ENCODE measurements around the gene IQCN. TPM values are rescaled to one million over a fixed set of nuclear protein-coding genes. Genes with fewer than 3 reads are reported as not detected.
"Not testable (repeated sequence)": the region's sequence is repeated elsewhere in the genome, so short reads cannot be mapped to it uniquely, and the experiment has no call there.

Gene IQCN
- total RNA-seq, 1 donor from 2014 or later = 0.62 TPM

DNA sequence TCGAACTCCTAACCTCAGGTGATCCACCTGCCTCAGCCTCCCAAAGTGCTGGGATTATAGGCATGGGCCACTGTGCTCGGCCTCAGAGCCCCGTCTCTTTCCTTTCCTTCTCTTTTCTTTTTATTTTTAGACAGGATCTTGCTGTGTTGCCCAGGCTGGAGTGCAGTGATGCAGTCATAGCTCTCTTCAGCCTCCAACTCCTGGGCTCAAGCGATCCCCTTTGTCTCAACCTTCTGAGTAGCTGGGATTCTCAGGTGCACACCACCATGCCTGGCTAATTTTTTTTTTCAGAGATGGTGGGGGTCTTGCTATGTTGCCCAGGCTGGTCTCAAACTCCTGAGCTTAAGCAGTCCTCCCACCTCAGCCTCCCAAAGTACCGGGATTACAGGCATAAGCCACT is 64.3 kb downstream of the IQCN start:
- not testable (repeated sequence) for DNase-seq

DNA sequence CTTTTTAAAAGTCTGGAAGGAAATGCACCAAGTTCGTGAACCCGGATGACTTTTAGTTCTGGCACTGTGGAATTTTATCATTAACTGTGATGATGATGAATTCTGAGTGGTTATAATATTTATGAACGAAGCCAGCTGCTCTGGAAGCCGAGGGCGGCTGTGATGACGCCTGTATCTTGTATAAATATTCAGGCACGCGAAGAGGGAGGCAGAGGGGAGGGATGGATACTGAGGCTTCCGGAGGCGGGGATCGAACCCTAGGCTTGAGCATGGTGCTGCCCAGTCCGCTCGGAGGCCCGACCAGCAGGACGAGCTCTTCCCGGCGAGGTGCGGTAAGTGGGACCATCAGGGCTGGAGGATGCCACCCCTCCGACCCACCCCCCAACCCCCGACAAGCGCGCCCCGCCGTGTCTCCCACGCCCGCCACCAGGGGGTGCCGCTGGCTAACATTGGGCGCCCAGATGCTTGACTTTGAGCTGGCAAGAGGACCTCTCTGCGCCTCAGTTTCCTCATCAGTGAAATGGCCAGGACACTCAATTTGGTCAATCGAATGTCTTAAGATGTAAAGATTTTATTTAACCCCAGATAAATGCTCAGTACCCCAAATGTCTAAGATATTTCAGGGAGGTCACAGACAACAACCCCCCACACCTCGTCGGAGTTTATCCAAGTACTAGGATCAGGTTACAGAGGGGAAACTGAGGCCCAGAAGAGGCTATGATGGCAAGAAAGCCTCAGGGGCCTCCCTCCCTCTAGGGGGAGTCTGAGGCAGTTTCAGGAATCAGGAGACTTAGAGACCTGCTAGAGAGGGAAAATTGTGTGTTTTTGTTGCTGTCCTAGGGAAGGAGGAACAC is 65.9 kb downstream of the IQCN start:
- DNase-seq = peak; percentile 18

Small RNAs within 50 kb of the gene (small RNA-seq; reads per million reads assigned to genes)
- gene MIR3188 (ENCODE audit: low replicate concordance) = 0.32 reads per million, percentile 56 among the genes with 10 or more reads in this experiment
- gene RPL39P38 (ENCODE audit: low replicate concordance) = not detected

Other genes starting within 250 kb of the IQCN start
- 0.41 TPM for gene IL12RB1, start 187.5 kb downstream of the IQCN start, total RNA-seq
- 4.9 TPM for gene MAST3, start 176.7 kb downstream of the IQCN start, total RNA-seq
- 34.5 TPM for gene PIK3R2, start 121.3 kb downstream of the IQCN start, total RNA-seq
- 0.21 TPM for gene IFI30, start 100.6 kb downstream of the IQCN start, total RNA-seq
- gene MPV17L2, start 81.2 kb downstream of the IQCN start, total RNA-seq = 6.5 TPM
- 2.1 TPM for gene RAB3A, start 70.4 kb downstream of the IQCN start, total RNA-seq
- gene PDE4C, start 48.0 kb downstream of the IQCN start, total RNA-seq = 5.7 TPM
- gene JUND, start 7.2 kb upstream of the IQCN start, total RNA-seq = 276 TPM
- gene LSM4, start 48.6 kb upstream of the IQCN start, total RNA-seq = 143 TPM
- gene PGPEP1, start 66.1 kb upstream of the IQCN start, total RNA-seq = 12.7 TPM
- gene GDF15, start 111.7 kb upstream of the IQCN start, total RNA-seq = 0.51 TPM
- gene LRRC25, start 123.2 kb upstream of the IQCN start, total RNA-seq = 1.8 TPM
- 50.1 TPM for gene SSBP4, start 144.9 kb upstream of the IQCN start, total RNA-seq
- 49.3 TPM for gene ISYNA1, start 163.7 kb upstream of the IQCN start, total RNA-seq
- 21.7 TPM for gene ELL, start 247.6 kb upstream of the IQCN start, total RNA-seq

Data from tongue (tissue), 3 donors.